ENCODE measurements around the gene SECISBP2L.
A peak's percentile ranks its signal among the peaks of the same experiment; 100 is the strongest.
"Not testable (repeated sequence)": the region's sequence is repeated elsewhere in the genome, so short reads cannot be mapped to it uniquely, and the experiment has no call there.

The SECISBP2L gene, protein sequence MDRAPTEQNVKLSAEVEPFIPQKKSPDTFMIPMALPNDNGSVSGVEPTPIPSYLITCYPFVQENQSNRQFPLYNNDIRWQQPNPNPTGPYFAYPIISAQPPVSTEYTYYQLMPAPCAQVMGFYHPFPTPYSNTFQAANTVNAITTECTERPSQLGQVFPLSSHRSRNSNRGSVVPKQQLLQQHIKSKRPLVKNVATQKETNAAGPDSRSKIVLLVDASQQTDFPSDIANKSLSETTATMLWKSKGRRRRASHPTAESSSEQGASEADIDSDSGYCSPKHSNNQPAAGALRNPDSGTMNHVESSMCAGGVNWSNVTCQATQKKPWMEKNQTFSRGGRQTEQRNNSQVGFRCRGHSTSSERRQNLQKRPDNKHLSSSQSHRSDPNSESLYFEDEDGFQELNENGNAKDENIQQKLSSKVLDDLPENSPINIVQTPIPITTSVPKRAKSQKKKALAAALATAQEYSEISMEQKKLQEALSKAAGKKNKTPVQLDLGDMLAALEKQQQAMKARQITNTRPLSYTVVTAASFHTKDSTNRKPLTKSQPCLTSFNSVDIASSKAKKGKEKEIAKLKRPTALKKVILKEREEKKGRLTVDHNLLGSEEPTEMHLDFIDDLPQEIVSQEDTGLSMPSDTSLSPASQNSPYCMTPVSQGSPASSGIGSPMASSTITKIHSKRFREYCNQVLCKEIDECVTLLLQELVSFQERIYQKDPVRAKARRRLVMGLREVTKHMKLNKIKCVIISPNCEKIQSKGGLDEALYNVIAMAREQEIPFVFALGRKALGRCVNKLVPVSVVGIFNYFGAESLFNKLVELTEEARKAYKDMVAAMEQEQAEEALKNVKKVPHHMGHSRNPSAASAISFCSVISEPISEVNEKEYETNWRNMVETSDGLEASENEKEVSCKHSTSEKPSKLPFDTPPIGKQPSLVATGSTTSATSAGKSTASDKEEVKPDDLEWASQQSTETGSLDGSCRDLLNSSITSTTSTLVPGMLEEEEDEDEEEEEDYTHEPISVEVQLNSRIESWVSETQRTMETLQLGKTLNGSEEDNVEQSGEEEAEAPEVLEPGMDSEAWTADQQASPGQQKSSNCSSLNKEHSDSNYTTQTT

DNA sequence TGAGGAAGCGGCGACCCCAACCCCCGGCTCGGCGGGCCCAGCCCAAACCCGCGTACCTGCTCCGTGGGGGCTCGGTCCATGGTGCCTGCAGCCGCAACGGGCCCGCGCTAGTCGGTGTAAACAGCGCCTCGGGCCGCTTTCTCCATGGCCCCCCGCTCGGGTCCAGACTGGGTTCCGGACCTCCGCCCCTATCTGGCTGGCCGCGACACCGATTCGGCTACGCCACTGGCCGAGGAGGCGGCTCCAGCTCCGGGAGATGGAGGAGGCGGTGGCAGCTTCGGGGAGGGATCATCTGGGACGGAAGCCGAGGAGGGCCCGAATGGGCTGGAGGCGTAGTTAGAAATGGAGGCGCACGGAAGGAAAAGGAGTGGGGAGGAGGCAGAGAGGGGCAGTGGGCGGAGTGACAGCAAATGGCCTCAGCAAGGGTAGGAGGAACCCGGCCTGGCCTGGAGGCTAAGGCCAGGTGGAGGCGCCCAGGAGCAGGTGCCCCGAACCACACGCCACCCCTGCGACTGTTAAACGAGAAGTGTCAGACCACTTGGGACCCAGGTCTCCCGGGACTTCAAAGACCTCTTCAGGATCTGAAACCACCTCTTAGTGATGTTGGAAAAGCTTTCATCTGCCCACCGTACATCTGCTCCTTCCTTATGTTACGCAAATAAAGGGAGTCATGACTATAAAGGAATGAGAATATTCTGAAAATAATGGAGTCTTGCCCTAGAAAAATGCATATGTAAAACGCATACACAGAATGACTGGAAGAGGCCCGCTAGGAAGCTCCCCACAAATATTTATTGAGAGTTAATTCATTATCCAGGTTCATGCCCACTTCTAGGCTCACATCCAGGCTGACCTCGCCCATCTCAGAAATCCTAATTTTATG is at the start of gene SECISBP2L:
SECISBP2L (minus strand) TSS at position 227 of the 883 bp plus-strand sequence; CDS start at position 80, 147 bp downstream.
- DNase-seq, result peak; percentile 90 to 93

GRCh38 chr15:49094923-49095322 is 48.7 kb upstream of the SECISBP2L start:
- DNase-seq, result no peak

DNA sequence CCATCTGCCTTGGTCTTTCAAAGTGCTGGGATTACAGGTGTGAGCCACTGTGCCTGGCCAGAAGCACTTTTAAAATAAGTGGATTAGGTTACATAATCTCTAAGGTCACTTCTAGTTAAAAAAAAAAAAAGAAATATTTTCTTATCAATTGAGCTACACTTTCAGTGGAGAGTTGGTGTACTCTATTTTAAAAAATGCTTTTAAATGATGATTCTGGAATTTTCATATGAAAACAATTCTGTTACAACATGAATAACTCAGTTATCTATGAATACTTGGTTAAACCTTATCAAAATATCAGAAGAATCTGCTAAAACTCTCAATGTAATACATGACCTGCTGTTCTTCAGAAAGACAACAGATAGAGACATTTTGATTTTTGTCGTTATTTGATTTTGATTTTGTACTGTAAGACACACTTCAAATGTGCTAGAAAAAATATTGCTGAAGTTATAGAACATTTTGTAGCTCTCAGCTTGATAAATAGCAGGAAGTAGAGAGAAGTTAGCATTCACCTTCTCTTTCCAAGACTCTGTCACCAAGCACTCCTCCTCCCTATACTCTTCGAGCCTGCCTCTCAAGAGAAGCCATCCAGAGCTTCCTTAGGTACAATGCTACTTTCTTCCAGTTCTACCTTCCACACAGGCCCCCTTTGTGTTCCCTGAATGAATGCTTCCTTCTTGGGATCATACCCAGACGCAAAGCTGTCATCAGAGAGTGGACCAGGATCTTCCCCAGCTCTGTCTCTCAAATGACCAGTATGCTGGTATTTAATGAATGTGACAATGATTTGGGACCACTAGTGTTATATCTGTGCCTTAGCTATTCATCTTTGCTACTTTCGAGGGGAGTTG is 47.2 kb upstream of the SECISBP2L start:
- DNase-seq, result no peak

DNA sequence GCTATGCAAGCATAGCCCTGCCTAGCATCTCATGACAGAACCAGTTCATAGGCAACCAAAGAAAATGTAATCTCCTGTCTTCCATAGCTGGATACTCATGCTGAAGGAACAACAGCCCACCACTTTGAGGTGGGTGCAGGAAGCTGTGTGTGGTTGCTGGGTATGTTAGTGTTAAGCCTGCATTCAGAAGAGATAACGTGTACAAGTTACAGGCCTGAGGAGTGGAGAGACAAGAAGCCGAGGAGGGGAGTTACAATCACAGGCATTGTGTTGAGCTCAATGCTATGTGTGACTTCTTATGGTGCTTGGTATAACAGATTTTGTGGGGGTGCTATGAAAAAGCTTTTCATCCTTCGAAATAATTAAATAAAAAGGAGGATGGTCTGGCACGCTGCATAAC is 42.8 kb upstream of the SECISBP2L start:
- no peak for DNase-seq

- DNase-seq, result no peak
Observed at GRCh38 chr15:49085696-49086459, 39.6 kb upstream of the SECISBP2L start.

DNA sequence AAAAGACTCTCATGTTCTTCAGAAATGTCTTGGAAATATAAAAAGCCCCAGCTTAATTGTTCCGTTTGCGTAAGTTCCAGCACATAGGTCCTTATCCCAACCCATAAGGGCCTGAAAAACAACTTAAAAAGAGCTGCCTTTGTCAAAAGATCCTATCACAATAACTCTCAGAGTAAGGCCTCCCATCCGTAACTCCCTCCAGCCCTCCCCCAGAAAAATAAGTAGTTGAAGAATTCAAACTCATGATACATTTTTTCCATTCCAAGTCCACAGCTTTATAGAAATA is 38.0 kb upstream of the SECISBP2L start:
- no peak for DNase-seq

DNA sequence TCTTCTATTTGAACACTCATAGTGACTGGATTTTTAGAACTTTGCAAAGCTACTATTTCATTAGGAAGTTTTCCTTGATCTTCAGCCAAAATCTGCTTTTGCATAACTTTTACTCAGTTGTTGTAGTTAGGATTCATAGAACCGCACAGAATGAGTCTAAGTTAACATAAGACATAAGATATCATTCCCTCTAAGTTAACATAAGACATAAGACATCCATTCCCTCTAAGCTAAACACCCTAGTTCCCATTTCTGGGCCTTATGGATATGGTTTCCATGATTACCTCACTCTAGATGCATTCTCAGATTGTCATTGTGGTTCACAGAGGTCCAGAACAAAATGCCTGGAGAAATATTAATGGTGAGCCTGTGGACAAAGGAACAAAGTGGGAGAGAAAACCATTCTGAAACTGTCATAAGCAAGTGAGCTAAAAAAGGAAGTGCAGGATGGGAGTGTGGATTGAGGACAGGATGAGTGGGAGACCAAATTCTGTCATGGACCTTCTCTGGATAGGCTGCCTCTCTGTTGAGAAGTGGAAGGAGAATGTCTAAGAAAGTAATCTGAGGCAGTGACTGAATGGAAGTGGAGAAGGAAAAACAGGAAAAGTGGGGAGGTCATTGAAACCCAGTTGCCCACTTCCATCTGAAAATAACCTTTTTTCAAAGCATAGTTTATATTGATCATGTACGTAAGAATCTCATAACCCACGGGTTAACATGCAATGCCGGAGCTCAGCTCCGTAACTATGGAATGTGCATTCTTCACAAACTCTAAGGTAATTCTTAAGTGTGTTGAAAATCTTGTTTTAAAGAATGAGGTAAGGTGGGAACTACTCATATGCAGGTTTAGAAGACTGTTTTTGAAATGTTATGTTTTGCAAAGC is 37.4 kb upstream of the SECISBP2L start:
- no peak for DNase-seq

DNA sequence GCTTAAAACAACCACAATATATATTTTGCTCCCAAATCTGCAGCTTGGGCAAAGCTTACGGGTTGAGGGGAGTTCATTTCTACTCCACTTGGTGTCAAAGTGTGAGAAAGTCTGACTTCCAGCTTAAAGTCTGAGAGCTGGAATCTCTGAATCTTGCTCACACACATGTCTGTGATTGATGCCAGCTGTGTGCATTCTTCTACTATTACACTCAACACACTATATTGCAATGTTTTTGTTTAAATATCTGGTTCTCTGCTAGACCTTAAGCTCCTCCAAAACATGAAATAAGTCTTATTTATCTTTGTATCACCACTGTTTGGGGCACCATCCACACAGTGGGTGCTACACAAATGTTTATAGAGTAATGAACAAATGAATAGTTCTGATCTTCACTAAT is 36.7 kb upstream of the SECISBP2L start:
- no peak for DNase-seq

- no peak for DNase-seq
Observed at GRCh38 chr15:49079340-49080039, 33.2 kb upstream of the SECISBP2L start.

GRCh38 chr15:49075881-49076280 is 29.6 kb upstream of the SECISBP2L start:
- no peak for DNase-seq

DNA sequence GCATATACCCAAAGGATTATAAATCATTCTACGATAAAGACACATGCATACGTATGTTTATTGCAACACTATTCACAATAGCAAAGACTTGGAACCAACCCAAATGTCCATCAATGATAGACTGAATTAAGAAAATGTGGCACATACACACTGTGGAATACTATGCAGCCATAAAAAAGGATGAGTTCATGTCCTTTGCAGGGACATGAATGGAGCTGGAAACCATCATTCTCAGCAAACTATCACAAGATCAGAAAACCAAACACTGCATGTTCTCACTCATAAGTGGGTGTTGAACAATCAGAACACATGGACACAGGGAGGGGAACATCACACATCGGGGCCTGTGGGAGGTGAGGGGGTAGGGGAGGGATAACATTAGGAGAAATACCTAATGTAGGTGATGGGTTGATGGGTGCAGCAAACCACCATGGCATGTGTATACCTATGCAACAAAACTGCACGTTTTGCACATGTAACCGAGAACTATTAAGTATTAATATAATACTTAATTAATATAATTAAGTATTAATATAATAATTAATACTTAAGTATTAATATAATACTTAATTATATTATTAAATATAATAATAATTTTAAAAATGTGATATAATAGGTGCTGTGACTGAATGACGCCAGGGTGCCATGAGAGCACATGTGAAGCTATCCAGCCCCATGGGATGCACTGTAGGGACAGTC is 28.5 kb upstream of the SECISBP2L start:
- DNase-seq, result not testable (repeated sequence)

DNA sequence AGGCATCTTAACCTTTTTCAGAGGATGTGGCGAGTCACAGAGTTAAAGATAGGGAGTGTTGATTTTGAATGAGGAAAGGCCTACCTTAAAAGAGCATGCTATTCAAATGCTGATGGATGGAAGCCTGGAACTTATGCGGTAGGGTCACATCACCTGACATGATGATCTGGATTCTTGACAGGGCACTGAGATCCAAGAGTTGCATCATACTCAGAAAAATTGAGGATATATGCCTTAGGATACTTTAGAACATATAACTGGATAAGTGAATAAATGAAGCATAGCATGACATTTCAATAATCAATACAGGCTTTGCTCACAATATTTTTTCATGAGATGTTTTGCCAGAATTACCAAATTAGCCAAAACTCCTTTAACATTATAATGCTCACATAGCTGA is 20.1 kb upstream of the SECISBP2L start:
- DNase-seq, result no peak

- DNase-seq, result no peak
Observed at GRCh38 chr15:49064884-49065283, 18.6 kb upstream of the SECISBP2L start.

DNA sequence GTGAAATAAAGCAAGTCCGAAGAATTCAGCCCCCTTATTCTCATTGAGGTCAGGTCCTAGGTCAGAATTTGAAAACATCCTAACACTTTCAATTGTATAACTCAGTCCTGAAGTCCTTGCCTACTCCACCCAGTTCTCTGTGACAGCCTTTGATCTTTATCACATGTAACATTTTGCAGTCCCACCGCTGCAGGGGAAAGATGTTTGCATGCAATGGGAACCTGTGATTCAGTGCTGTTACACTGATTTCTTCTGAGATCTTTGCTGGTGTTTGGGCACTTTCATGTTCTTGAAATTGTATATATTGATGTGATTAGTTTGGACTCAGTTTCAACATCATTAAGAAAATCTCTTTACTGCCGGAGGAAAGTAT is 18.0 kb upstream of the SECISBP2L start:
- no peak for DNase-seq

GRCh38 chr15:49063402-49064280 is 17.4 kb upstream of the SECISBP2L start:
- no peak for DNase-seq

GRCh38 chr15:49062900-49063299 is 16.7 kb upstream of the SECISBP2L start:
- no peak for DNase-seq

DNA sequence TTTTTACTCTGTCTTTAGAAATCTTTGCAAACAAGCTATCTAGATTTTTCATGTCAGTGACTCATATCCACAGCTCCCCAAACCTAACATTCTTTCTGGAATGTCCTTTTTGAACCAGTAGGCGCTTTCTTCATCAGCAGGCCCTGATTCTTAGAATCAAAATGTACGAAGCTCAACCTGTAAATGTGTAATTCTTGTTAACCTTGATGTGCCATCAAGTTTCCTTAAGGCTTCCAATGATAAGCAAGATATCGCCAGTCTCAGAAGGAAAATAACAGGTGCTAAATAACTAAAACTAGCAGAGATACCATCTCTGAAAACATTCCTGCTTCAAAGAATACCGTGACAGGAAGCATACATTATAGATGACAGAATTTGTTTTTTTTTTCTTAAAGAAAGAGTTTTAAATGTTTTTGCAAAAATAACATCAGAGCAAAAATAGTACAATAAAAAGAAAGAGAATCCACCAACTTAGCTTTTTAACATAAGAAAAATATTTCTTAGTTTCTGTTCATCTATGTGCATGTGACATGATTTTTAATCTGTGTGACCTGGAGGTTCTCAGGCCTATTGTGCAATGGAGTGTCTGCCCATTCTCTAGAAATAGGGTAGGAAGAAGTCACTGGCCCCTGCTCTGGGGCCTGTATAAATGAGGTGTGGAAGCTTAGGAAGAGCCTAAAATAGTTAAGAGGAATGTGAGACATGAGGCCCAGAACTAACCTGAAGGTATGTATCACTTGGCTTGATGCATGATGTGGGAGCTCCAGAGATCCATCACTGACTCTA is 14.7 kb upstream of the SECISBP2L start:
- DNase-seq, result no peak

Data from activated T-cell treated with anti-CD3 and anti-CD28 coated beads, Interleukin-2, amount 50 U/mL, for 48 hours (primary cell).